OCI-LY7 (cell line): ENCODE results near the gene JAKMIP2.

Experiments
- CTCF ChIP-seq: fragments of 200-600 bp; sonication (generic); conservative IDR thresholded peaks from 2 replicates; pipeline ENCODE4 v1.5.1; 2014; ENCODE audit warnings: mild to moderate bottlenecking, antibody characterized with exemption, low read length, moderate library complexity, mixed read lengths
- EZH2phosphoT487 ChIP-seq: fragments of 200-600 bp; sonication (generic); IDR thresholded peaks from 2 replicates; pipeline ENCODE4 v1.6.1; 2018; ENCODE audit warnings: low read depth, borderline replicate concordance, mild to moderate bottlenecking, mixed run types, antibody characterized with exemption, low read length, moderate library complexity, mixed read lengths

- no peak for TF ChIP-seq CTCF
- no peak for TF ChIP-seq EZH2phosphoT487
Observed at GRCh38 chr5:147819261-147819770, 36.8 kb upstream of the JAKMIP2 start.
